ENCODE results near the gene TMEM198. TPM values are rescaled to one million over a fixed set of nuclear protein-coding genes. Genes with fewer than 3 reads are reported as not detected.

Gene TMEM198
- total and polyA plus RNA-seq, 9 of the 15 experiments (the other 6 are each of a cell fraction or from before 2014, with no cell fraction given): 0.03 to 3.8 (median 1.0) TPM

GRCh38 chr2:219541611-219542180, 2.1 kb upstream of the TMEM198 start (continued):
- TF ChIP-seq ZBTB34 (CRISPR knock-in tag; IDR thresholded peaks at IDR 0.05) (no peak), L3MBTL2 (IDR thresholded peaks at IDR 0.05) (peak; percentile 80; the same call in 1 of the 2 replicates), CUX1 (CRISPR knock-in tag; IDR thresholded peaks at IDR 0.05) (no peak), ILK (tag; IDR thresholded peaks at IDR 0.05; ENCODE audit: borderline replicate concordance, low read depth) (no peak), ETS1 (conservative IDR thresholded peaks at IDR 0.05; ENCODE audit: control insufficient read depth, low read depth, low read length) (peak; percentile 72; the same call in 1 of the 2 replicates), ATF2 (CRISPR knock-in tag; IDR thresholded peaks at IDR 0.05) (no peak), ZNF384 (IDR thresholded peaks at IDR 0.05; ENCODE audit: low read depth, low read length) (no peak), FOXJ3 (CRISPR knock-in tag; IDR thresholded peaks at IDR 0.05) (no peak), HNRNPH1 (optimal IDR thresholded peaks at IDR 0.05; ENCODE audit: low read depth, low read length) (no peak), LARP7 (IDR thresholded peaks at IDR 0.05) (no peak), ZNF175 (CRISPR knock-in tag; IDR thresholded peaks at IDR 0.05; ENCODE audit: low read depth) (no peak), ZNF609 (CRISPR knock-in tag; IDR thresholded peaks at IDR 0.05; ENCODE audit: borderline replicate concordance) (no peak), NCOA1 (IDR thresholded peaks at IDR 0.05; ENCODE audit: low read depth) (peak; percentile 26; the same call in 1 of the 2 replicates)

Data from K562 (cell line).